ENCODE measurements around the gene C11orf98. TPM values are rescaled to one million over a fixed set of nuclear protein-coding genes. Genes with fewer than 3 reads are reported as not detected.
A peak's percentile ranks its signal among the peaks of the same experiment; 100 is the strongest.

The C11orf98 gene
- total and polyA plus RNA-seq, 2 of the 13 experiments (the other 11 are each of a cell fraction or from before 2014, with no cell fraction given) = 30.4 to 91.8 TPM

DNA sequence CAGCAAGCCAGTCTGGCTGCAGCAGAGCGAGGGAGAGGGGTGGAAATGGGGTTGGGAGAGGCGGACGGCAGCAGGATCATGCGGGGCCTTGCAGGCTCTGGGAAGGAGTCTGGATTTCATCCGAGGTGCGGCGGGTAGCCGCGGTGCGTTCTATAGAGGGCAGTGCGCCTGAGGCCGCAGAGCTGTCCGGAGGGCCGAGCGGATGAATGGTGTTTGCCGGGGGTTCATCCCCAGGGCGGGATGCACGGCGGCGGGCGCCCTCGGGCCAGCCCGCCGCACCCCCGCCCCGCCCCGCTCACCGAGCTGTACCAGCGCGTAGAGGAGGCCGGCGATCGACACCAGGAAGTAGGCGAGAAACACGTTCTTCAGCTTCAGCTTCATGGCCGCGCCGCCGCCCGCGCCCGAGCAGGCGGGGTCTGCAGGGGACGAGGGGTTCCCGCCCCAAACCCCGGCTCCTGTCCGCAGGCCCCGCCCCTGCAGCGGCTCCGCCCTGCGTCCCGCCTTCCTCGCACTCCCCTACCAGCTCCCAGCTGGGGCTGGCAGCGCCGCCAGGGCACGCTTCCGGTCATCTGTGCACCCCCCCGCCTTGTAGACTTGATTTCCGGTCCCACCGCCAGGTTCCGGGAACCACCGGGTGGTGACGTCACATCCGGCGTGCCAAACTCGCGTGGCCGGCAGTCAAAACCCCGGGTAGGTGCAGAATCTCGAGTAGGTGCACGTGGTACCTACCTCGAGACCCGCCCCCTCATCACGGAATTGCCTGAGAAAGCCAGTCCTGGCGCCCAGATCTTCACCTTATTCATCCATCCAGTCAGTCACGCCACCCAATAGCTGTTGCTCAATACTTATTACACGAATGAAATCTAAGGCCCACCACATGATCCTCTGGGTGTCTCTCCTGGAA lies 43.2 kb downstream of the C11orf98 start, which contains the start of gene B3GAT3 (continued):
- TF ChIP-seq ZNF878 (CRISPR knock-in tag; IDR thresholded peaks at IDR 0.05) (no peak), JDP2 (CRISPR knock-in tag; IDR thresholded peaks at IDR 0.05; ENCODE audit: borderline replicate concordance) (no peak), ISL2 (CRISPR knock-in tag; IDR thresholded peaks at IDR 0.05) (peak; percentile 46), ZSCAN31 (CRISPR knock-in tag; IDR thresholded peaks at IDR 0.05; ENCODE audit: low read depth) (peak; percentile 74; the same call in 1 of the 2 replicates), ZSCAN22 (CRISPR knock-in tag; IDR thresholded peaks at IDR 0.05) (0 out of 2 replicates have a peak, but pooled peaks have one; percentile 68), SPEN (CRISPR knock-in tag; IDR thresholded peaks at IDR 0.05; ENCODE audit: low read depth) (peak; percentile 90), PPARG (CRISPR knock-in tag; conservative IDR thresholded peaks at IDR 0.05) (peak; percentile 28; the same call in 1 of the 2 replicates), POLR2AphosphoS5 (IDR thresholded peaks at IDR 0.05; ENCODE audit: low read depth, low read length) (peak; percentile 70), MED13 (CRISPR knock-in tag; IDR thresholded peaks at IDR 0.05) (peak; percentile 86), ZNF138 (CRISPR knock-in tag; IDR thresholded peaks at IDR 0.05; ENCODE audit: low read depth) (peak; percentile 39; the same call in 1 of the 2 replicates), ZMAT3 (CRISPR knock-in tag; conservative IDR thresholded peaks at IDR 0.05) (peak; percentile 90), ZNF432 (CRISPR knock-in tag; IDR thresholded peaks at IDR 0.05; ENCODE audit: borderline replicate concordance) (no peak), ATAD3A (CRISPR knock-in tag; IDR thresholded peaks at IDR 0.05) (no peak), SALL2 (CRISPR knock-in tag; IDR thresholded peaks at IDR 0.05) (peak; percentile 96), ZNF33B (CRISPR knock-in tag; IDR thresholded peaks at IDR 0.05) (peak; percentile 93), GATAD2A (CRISPR knock-in tag; IDR thresholded peaks at IDR 0.05) (peak; percentile 73)
- TF ChIP-seq, protein P1, sequence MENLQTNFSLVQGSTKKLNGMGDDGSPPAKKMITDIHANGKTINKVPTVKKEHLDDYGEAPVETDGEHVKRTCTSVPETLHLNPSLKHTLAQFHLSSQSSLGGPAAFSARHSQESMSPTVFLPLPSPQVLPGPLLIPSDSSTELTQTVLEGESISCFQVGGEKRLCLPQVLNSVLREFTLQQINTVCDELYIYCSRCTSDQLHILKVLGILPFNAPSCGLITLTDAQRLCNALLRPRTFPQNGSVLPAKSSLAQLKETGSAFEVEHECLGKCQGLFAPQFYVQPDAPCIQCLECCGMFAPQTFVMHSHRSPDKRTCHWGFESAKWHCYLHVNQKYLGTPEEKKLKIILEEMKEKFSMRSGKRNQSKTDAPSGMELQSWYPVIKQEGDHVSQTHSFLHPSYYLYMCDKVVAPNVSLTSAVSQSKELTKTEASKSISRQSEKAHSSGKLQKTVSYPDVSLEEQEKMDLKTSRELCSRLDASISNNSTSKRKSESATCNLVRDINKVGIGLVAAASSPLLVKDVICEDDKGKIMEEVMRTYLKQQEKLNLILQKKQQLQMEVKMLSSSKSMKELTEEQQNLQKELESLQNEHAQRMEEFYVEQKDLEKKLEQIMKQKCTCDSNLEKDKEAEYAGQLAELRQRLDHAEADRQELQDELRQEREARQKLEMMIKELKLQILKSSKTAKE (CRISPR knock-in tag; IDR thresholded peaks at IDR 0.05; ENCODE audit: borderline replicate concordance) = peak; percentile 36; the same call in 1 of the 2 replicates
- TF ChIP-seq, protein P2, sequence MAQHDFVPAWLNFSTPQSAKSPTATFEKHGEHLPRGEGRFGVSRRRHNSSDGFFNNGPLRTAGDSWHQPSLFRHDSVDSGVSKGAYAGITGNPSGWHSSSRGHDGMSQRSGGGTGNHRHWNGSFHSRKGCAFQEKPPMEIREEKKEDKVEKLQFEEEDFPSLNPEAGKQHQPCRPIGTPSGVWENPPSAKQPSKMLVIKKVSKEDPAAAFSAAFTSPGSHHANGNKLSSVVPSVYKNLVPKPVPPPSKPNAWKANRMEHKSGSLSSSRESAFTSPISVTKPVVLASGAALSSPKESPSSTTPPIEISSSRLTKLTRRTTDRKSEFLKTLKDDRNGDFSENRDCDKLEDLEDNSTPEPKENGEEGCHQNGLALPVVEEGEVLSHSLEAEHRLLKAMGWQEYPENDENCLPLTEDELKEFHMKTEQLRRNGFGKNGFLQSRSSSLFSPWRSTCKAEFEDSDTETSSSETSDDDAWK (CRISPR knock-in tag; IDR thresholded peaks at IDR 0.05) = no peak
- TF ChIP-seq, protein P3, sequence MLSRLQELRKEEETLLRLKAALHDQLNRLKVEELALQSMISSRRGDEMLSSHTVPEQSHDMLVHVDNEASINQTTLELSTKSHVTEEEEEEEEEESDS (CRISPR knock-in tag; IDR thresholded peaks at IDR 0.05; ENCODE audit: borderline replicate concordance) = no peak
- TF ChIP-seq, protein P4, sequence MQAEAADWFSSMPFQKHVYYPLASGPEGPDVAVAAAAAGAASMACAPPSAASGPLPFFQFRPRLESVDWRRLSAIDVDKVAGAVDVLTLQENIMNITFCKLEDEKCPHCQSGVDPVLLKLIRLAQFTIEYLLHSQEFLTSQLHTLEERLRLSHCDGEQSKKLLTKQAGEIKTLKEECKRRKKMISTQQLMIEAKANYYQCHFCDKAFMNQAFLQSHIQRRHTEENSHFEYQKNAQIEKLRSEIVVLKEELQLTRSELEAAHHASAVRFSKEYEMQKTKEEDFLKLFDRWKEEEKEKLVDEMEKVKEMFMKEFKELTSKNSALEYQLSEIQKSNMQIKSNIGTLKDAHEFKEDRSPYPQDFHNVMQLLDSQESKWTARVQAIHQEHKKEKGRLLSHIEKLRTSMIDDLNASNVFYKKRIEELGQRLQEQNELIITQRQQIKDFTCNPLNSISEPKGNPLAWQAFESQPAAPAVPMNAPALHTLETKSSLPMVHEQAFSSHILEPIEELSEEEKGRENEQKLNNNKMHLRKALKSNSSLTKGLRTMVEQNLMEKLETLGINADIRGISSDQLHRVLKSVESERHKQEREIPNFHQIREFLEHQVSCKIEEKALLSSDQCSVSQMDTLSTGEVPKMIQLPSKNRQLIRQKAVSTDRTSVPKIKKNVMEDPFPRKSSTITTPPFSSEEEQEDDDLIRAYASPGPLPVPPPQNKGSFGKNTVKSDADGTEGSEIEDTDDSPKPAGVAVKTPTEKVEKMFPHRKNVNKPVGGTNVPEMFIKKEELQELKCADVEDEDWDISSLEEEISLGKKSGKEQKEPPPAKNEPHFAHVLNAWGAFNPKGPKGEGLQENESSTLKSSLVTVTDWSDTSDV (CRISPR knock-in tag; IDR thresholded peaks at IDR 0.05) = no peak
- TF ChIP-seq, protein P5, sequence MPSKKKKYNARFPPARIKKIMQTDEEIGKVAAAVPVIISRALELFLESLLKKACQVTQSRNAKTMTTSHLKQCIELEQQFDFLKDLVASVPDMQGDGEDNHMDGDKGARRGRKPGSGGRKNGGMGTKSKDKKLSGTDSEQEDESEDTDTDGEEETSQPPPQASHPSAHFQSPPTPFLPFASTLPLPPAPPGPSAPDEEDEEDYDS (CRISPR knock-in tag; IDR thresholded peaks at IDR 0.05) = peak; percentile 71
- TF ChIP-seq, protein P6, sequence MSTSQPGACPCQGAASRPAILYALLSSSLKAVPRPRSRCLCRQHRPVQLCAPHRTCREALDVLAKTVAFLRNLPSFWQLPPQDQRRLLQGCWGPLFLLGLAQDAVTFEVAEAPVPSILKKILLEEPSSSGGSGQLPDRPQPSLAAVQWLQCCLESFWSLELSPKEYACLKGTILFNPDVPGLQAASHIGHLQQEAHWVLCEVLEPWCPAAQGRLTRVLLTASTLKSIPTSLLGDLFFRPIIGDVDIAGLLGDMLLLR (CRISPR knock-in tag; IDR thresholded peaks at IDR 0.05) = peak; percentile 95; the same call in 1 of the 2 replicates

Measured in HepG2 (cell line).